Activated CD8-positive, alpha-beta memory T cell treated with anti-CD3 and anti-CD28 coated beads, Interleukin-2, amount 50 U/mL, for 24 hours (primary cell): ENCODE measurements around the gene PPIL6.

Source experiments
- DNase-seq: peaks from one replicate; pipeline ENCODE4 v3.0.0-alpha.2; 2020; ENCODE audit errors: extremely low read depth

Gene PPIL6

DNA sequence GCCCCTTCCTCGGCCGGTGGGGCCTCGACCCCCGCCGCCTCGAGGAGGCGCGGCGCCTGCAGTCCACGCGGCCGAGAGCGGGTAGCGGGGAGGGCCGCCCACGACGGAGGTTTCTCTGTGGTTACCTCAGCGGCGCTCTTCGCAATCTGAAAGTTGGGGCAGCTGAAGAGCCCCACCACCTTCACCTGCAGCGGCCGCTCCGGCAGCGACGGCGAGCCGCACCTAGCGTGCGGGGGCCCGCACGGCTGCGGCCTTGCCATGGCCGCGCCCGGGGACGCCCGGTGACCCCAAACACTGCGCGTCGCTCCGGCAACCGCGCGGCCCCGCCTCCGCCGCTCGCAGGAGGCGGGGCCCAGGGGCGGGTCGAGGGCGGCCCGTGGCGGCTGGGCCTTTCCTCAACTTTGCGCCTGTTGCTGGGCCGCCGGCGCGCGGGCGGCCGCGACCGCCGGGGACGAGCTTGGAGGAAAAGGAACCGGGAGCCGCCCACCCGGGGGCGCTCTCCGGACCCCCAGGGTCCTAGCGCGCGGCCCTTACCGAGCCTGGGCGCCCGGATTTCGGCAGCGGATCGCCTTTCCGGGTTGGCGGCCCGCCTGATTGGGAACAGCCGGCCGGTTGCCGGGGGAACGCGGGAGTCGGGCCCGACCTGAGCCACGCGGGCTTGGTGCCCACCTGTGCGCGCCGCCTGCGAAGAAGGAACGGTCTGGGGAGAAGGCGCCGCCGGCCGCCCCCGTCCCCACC lies at the start of gene PPIL6, which contains the start of gene SMPD2:
PPIL6 (minus strand) TSS at position 298 of the 738 bp plus-strand sequence; CDS start at position 260, 38 bp downstream.
SMPD2 (plus strand) TSS at position 394 of the 738 bp plus-strand sequence. CDS start 398 bp downstream, outside the sequence.
- DNase-seq, result peak; percentile 38

GRCh38 chr6:109488001-109488400 lies 47.6 kb upstream of the PPIL6 start:
- no peak for DNase-seq

DNA sequence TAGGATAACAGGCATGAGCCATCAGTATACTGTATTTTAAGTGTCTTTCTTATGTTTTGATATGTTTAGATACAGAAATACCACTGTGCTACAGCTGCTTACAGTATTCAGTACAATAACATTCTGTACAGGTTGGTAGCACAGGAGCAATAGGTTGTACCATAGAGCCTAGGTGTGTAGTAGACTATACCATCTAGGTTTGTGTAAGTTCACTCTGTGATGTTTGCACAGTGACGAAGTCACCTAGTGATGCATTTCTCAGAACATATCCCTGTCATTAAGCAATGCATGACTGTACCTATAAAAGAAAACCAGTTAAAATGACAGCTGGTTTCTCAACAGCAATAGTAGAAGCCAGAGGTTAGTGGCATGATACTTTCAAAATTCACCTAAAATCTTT lies 45.6 kb upstream of the PPIL6 start:
- no peak for DNase-seq

GRCh38 chr6:109485266-109485935 lies 45.0 kb upstream of the PPIL6 start:
- no peak for DNase-seq

GRCh38 chr6:109484122-109484521 lies 43.7 kb upstream of the PPIL6 start:
- DNase-seq, result no peak

- no peak for DNase-seq
Observed at GRCh38 chr6:109483735-109484057, 43.3 kb upstream of the PPIL6 start.

GRCh38 chr6:109482905-109483734 lies 42.7 kb upstream of the PPIL6 start, which contains the start of gene ZBTB24:
Gene ZBTB24 (minus strand): TSS chr6:109483219. CDS start chr6:109482026, 1,193 bp downstream.
- DNase-seq, result peak; percentile 64

- DNase-seq, result no peak
Observed at GRCh38 chr6:109480993-109481480, 40.6 kb upstream of the PPIL6 start.

- no peak for DNase-seq
Observed at GRCh38 chr6:109478841-109479624, 38.6 kb upstream of the PPIL6 start.

DNA sequence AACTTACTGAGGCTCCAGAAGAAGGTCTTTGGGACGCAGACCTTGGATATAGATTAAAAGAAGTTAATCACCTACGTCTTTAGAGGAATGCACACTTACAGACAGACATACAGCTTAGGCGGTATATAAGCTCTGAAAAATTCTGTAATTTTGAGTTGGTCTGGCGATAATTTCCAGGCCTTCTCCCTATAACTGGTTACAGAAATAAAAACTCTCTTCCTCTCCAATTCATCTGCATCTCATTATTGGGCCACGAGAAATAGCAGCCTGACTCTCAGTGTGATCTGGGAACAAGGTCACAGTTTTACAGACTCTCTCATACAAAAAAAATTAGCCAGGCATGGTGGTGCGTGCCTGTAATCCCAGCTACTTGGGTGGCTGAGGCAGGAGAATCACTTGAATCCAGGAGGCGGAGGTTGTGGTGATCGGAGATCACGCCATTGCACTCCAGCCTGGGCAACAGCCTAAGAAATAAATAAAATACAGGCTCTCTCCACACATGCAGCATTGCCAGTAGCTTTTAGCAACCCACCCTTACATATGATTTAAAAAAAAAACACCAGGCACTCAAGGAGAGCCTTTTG lies 37.9 kb upstream of the PPIL6 start:
- no peak for DNase-seq

- DNase-seq, result no peak
Observed at GRCh38 chr6:109477725-109478124, 37.3 kb upstream of the PPIL6 start.

DNA sequence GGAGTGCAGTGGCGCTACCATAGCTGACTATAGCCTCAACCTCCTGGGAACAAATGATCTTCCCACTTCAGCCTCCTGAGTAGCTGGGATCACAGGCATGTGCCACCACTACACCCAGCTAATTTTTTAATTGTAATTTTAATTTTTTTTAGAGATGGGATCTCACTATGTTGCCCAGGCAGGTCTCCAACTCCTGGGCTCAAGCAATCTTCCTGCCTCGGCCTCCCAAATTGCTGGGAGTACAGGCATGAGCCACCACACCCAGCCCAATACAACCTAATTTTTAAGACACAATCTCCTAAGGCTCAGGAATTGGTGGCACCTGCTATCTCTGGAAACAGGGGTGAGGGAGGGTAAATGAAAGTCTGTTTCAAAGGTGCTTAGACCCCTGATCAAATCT lies 36.8 kb upstream of the PPIL6 start:
- no peak for DNase-seq

GRCh38 chr6:109475625-109476024 lies 35.2 kb upstream of the PPIL6 start:
- no peak for DNase-seq

GRCh38 chr6:109474995-109475394 lies 34.6 kb upstream of the PPIL6 start:
- DNase-seq, result no peak

DNA sequence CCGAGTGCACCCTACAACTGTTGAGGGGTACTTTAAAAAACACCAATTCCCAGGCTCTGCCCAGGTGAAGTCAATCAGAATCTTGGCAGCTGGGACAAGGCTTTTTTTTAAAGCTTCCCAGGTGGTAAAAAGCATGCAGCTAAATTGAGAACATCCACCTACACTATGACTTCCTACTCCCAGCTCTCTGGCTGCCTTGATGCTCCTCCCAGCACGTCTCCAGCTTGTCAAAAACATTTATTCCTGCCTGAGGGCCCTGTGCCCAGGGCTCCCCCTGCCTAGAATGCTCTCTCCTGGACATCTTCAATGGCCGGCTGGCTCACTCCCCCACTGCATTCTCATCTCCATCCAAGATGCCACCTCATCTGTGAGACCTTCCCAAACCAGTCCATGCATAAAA lies 32.7 kb upstream of the PPIL6 start:
- DNase-seq, result no peak

DNA sequence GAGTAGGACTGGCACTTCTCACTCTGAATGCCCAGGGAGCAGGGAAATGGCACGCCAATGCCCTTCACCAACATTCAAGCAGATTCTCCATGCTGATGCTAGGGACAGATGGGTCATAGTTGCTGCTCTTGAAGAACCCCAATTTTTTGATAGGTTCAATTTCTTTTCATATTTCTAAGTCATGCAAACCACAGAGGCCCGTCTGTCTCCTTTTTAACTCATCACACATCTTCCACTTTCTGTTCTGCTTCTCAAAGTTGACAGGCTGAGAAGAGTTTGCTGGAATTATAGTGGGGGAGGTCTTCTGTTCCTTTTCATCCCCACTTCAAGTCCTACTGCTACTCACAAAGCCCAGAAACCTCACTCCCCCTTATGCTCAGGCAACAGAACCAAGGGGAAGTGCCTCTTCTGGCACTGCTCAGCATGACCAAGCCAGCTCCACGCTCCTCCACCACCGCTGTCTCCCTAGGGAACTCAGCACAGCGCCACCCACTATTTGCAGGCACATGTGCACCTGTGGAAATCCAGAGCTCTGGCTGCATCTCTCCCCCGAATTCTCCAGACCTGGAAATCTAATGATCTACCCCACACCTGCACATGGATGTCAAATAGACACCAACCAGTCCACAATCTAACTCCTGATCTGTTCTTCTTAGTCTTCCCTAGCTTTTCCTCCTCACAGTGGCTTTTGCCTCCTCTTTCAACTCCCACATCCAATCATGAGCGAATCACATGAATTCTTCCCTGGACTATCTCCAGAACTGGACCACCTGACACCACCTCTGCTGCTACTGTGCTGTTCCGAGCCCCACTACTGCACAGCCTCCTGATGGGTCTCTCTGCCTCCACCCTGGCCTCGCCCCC lies 31.9 kb upstream of the PPIL6 start:
- DNase-seq, result no peak

DNA sequence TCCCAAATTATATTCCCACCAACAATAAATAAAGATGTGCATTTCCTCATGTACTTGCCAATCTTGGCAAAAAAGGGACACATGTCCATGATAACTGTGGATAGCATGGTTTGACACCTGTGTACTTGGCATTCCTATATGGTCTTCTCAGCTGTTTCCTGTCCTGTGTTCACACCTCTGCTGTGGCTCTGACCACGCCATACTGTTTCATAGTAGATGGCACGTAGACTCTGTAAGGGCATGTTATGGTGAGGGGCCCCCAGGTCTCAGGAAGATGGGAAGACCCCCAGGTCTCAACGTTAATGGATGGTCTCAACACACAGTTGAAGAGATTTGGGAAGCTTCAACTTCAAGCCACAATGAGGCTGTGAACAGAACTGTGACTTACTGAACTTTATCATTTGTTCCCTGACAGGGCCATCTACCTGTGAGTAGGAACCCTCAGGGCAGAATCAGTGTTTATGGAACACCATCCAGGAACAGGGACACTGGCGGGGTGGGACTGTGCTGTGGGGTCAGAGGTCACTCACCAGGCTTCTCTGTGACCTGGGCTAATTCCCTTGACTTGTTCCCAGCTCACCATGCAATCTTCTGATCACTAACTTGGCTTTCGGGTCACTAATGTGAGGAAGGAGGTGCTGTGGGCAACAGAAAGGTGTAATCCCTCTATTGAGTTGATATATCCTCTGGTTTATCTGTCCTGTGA lies 30.8 kb upstream of the PPIL6 start:
- no peak for DNase-seq

DNA sequence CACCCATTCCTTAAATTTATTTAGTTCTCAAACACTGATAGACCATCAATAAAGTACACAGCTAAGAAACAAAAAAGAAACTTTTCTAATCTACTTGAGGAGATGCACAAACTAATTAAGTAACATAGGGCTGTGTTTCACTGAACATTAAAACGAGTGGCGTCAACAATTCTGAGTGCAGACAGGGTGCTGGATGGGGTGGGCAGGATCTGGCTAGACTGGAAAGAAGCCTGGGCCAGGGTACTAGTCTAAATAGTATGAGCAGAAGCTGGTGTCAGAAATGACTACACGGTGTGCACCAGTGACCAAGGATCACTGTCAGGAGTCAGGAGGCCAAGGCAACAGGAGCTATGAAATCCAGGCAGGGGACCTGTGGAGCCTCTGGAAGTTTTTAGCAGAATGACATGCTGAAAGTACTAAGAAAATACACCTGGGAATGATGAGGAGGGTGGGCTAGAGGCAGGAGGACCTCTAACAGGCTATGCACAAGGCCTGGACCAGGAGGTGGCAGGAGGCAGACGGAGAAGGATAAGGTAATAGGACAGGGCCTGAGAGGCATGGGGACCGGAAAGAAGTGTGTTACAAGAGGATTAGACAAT lies 29.3 kb upstream of the PPIL6 start:
- DNase-seq, result no peak

GRCh38 chr6:109467696-109468095 lies 27.3 kb upstream of the PPIL6 start:
- DNase-seq, result no peak
